OCI-LY1 (cell line): Measurements from ENCODE around the gene TTR.

ENCODE experiments used
- EZH2 ChIP-seq: fragments of 200-600 bp; sonication (generic), shearing (Covaris generic); IDR thresholded peaks from 2 replicates; pipeline ENCODE4 v1.8.0; 2017; ENCODE audit warnings: borderline replicate concordance, mixed run types, mild to moderate bottlenecking, antibody characterized with exemption, low read length, moderate library complexity, mixed read lengths
- TF ChIP-seq, protein P1 (sequence below): fragments of 200-600 bp; sonication (generic), shearing (Covaris generic); IDR thresholded peaks from 2 replicates; pipeline ENCODE4 v1.5.1; 2017; ENCODE audit warnings: mild to moderate bottlenecking, antibody characterized with exemption, low read length, moderate library complexity, mixed read lengths

- TF ChIP-seq, protein P1, sequence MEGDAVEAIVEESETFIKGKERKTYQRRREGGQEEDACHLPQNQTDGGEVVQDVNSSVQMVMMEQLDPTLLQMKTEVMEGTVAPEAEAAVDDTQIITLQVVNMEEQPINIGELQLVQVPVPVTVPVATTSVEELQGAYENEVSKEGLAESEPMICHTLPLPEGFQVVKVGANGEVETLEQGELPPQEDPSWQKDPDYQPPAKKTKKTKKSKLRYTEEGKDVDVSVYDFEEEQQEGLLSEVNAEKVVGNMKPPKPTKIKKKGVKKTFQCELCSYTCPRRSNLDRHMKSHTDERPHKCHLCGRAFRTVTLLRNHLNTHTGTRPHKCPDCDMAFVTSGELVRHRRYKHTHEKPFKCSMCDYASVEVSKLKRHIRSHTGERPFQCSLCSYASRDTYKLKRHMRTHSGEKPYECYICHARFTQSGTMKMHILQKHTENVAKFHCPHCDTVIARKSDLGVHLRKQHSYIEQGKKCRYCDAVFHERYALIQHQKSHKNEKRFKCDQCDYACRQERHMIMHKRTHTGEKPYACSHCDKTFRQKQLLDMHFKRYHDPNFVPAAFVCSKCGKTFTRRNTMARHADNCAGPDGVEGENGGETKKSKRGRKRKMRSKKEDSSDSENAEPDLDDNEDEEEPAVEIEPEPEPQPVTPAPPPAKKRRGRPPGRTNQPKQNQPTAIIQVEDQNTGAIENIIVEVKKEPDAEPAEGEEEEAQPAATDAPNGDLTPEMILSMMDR: no peak
- TF ChIP-seq EZH2: no peak
Measured at GRCh38 chr18:31607384-31607783, 15.7 kb downstream of the TTR start.
